HG03575 (cell line): Measurements from ENCODE around the gene AKAP13.

Experiments used
- ATAC-seq: cut with Tn5 transposase; IDR thresholded peaks from one replicate; pipeline ENCODE4 v1.9.1; 2021; ENCODE audit not compliant: unreplicated experiment, insufficient number of reproducible peaks, low FRiP score; ENCODE audit errors: extremely low read depth

AKAP13 gene

DNA sequence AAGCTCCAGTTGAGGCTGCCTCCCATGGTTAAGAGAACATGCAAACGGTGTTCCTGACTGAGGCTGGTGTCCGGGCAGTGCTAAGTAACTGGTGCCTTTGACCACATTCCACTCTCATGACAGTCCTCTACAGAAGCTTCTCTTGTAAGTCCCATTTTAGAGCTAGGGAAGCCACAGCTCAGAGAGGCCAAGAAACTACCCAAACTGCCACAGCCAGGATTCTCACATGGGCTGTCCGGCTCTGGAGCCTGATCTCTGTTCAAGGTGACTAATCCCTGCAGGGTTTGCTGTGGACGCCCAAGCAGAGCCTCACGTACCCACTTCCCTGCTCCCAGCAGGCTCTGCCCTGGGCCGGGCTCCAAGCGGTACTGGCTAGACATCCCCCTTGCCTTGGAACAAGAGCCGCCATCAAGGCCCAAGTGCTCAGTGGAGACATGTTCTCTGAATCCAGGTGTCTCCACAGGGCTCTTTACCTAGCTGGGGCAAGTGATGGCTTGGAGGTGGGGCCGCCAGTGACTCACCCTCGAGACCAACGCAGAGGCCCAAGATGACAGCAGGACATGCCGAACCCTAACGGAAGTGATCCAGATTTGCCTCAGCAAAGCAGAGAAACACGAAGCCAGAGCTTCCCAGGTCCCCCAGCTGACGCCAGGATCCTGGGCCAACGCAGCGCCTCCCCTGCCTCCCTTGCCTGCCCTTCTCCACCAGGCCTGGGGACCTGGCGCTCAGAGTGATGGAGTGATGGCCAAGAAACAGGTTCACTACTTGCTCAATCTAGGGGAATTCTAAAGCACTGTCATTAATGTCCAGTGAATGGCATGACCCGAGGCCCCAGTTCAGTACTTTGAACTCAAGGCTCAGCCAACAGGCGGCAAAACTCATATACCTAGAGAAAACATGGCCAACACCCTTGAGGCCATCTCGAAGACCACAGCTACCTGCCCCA is 390.0 kb downstream of the AKAP13 start:
- no peak for ATAC-seq

DNA sequence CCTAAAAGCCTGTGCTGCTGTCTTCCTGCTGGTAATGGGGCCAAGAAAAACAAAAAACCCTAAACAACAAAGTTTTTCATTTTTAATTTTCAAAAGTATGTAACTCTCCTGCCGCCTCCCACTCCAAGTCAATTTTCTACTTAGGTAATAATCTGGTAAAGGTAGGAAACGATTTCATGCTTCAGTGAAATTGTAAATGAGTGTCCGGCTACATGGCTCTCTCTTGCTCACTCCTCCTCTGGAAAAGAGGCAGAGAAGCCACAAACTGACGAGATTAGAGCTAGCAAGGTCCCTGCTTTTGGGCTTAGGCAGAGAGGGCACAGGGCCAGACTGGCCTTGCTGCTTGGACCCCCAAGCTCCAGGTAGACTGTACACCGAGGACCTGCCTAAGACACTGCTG is 390.9 kb downstream of the AKAP13 start:
- no peak for ATAC-seq

DNA sequence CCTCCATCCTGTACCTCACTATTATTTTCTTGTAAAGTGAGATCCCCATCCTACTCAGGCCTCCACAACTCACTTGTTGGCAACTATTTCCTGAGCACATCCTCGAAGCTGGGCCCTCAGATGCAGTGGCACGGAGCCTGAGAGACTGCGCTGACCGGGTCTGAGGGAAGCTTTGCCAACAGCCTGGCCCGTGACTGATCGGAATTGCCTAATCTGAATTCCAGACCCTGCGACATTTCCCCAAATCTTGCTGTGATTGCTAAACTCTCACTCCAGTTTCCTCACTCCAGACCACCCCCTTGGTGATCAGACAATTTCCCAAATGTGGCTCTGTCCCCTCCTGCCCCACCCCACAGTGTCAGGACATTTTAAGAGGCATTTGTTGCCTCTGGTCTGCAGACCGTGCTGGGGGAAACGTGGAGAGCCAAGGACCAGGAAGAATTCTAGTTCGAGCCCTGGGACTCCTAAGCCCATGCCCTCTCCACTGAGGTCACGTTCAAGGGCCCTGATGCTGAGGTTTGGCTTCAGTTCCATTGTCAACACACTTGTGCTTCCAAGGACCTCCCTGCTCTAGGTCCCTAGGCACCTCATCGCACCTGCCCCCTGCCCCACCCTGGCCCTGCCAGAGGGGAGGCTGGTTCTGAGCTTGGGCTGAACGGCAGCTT is 391.5 kb downstream of the AKAP13 start:
- no peak for ATAC-seq

DNA sequence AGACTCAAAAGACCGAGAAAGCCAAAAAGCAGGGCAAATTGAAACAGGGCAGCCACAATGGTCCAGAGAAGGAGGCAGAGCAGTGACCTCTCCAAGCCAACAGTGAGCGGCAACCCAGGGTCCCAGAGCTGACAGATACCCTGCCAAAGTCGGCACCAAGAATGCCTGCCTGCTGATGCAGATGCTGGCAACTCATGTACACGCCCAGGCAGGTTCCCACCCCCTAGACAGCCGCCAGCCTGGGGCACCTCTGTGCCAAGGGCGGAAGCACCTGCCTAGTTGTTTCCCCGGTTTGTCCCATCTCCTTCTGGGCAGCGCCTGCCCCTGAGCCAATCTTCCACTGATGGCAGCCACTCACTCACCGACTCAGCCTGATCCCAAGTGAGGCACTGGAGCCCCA is 392.3 kb downstream of the AKAP13 start:
- no peak for ATAC-seq

DNA sequence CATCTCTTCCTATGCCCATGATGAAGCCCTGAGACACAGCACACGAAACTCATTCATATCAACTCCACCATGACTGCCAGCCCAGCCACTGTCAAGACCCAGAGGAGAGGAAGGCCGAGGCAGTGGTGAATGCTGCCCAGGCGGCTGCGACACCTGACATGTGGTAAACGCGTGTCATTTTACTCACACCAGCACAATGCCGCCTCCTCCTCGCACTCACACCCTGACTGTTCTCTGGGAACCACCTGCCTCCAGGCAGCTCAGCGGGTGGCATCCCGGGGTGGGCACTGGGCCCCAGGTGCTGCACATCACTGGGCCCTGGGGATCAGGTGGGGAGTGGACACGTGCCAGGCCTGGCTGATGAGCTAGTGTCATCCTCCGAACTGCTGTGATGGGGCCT is 392.8 kb downstream of the AKAP13 start:
- ATAC-seq: no peak

DNA sequence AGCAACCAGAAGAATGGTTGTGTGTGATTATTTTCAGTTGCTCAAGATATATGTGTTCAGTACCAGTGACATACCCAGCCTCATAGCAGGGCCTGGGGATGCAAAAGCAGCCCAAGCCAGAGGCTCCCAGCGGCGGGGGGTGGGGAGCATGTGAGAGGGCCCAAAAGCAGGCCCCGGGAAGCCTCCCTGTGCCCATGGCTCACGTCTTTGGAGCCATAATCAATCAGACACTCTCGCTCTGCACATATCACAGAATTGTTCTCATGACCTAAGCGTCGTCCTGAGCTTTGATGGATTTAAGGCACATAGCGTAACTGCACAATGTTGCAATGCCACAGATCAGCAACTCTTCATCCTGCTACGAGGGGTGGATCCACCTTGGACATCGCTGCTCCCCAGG is 393.6 kb downstream of the AKAP13 start:
- ATAC-seq: no peak

DNA sequence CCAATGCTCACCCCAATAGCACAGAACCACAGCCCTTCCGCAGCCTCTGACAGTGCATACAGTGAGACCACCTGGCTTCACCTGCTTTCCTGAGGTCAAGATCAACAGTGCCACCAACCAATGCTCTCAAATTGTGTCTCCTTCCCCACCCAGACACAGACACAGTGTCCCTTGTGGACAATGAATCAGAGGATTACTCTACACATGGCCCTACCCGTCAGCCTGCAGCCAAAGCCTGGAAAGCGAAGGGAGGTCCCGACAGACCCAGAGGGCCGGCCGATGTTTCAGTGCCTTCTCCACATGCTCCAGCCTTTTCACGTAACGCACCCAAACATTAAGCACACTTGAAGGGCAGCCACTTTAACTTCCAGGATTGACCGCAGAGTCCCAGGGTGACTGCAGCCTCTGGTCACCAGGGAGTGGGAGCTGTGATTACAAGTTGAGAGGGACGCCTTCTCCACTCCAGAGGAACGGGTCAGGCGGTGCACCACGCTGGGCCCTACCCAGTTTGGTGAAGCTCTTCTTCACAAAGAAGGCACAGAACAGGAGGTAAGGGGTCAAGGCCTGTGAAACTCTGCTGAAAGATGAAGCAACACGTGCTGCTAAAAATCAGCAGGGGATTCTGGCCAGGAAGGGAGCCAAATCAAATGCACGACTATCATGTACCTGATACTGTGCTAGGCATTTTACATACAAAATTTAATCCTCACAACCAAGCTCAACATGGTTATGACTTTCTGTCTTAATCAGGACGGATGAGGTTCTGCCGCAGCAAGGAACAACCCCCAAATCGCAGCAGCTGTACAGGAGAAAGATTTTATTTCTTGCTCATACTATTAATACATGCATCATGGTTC is 397.1 kb downstream of the AKAP13 start:
- no peak for ATAC-seq

DNA sequence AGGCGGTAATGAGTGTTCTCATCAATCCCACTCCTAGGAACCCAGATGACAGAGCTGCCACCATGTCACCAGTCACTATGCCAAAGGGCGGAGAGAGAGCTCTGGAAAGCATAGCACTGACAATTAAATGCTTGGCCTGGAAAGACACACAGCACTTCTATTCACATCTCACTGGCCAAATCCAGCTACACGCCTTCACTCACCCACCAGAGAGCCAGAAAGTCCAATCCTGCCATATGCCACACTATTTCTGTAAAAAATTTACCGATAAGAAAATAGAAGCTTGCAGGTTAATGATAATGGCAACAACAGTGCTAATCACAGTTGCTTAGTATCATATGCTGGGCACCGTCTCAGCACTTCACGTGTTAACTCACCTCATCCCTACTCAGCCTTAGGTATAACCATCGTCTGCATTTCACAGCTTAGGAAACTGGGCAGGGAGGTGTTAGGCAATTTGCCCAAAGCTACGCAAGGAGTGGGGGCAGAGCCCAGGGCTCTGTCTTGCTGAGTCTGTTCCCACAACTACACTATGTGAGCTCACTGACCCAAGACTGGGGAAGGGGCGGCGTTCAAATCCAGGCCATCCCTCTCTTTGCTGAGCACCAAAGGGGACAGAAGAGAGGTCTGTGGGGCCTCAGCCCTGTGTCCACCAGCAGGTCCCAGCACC is 397.8 kb downstream of the AKAP13 start:
- no peak for ATAC-seq

DNA sequence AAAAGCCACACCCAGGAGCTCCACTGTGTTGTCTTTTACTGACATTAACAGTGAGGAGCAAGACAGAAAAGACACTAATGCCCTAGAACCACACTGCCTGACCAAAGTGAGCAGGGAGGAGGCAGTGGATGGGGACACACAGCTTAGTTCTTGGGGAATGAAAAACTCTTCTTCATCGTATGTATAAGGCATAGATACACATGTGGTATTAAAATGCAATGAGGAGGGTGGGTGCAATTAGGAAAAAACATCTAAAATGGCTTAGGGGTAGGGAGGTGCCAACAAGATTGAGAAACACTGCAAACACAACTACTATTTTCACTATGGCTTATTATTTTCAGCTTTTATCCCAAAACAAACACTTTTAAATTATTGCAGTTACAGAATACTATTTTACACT is 398.8 kb downstream of the AKAP13 start:
- ATAC-seq: no peak

DNA sequence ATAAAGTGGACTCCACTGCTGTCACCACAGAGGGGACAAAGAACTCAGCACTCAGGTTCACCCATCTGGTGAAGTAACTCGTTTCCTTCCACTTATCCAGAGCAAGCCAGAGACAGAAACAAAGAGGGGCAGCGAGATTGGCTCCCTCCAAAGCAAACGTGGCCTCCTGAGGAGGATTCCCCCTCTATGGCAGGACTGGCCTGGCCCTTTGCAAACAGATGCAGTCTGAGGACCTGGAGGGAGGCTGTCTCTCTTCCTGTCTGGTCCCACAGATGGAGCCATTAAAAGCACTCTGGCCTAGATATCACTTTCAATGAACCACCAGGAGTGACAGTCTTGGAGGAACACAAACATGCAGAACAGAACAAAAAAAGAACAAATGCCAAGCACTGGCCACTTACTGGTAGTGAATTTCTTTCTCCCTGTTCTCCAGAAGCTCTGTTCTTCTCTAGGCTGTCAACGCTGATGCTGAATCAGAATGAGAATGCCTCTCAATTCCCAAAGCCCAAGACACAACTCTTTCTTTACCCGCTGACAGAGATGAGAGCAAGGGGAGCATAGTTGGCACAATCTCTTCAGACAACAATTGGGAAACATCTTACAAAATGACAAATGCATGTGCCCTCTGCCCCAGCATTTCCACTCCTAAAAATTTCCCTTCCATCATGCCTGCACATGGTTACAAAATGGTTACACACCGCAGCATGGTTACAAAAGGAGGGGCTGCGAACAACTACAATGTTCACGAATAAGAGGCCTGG is 400.0 kb downstream of the AKAP13 start:
- no peak for ATAC-seq

DNA sequence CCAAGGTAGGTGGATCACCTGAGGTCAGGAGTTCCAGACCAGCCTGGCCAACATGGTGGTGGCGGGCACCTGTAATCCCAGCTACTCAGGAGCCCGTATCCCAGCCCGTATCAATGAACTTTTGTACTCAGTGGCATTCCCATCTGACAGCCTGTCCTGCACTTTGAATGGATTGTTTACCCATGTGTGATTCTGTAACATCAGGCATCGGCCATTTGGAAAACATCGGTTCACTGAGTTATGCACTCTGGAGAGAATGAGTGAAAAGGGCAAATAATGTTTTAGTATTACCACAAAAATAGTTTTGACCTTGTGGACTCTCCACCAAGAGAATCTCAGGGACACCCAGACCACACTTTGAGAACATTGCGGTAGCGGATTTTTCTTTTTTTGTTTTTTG is 400.7 kb downstream of the AKAP13 start:
- no peak for ATAC-seq

DNA sequence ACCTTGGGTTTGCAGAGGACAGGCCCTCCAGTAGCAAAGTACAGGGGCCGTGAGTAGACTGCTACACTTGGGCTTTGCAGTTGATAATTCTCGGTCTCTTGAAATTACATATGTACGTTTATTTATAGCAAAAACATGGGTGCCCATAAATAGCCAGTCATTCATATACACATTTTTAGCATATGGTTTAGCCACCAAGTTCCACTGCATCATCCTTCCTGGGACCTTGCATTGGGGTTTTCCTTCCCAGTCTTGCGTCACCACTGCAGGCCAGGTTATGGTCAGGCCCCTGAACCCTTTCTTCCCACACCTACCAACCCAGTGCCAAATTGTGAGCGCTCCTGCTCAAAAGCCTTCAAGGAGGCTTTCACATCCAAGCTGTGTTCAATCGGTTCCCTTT is 401.7 kb downstream of the AKAP13 start:
- ATAC-seq: no peak

DNA sequence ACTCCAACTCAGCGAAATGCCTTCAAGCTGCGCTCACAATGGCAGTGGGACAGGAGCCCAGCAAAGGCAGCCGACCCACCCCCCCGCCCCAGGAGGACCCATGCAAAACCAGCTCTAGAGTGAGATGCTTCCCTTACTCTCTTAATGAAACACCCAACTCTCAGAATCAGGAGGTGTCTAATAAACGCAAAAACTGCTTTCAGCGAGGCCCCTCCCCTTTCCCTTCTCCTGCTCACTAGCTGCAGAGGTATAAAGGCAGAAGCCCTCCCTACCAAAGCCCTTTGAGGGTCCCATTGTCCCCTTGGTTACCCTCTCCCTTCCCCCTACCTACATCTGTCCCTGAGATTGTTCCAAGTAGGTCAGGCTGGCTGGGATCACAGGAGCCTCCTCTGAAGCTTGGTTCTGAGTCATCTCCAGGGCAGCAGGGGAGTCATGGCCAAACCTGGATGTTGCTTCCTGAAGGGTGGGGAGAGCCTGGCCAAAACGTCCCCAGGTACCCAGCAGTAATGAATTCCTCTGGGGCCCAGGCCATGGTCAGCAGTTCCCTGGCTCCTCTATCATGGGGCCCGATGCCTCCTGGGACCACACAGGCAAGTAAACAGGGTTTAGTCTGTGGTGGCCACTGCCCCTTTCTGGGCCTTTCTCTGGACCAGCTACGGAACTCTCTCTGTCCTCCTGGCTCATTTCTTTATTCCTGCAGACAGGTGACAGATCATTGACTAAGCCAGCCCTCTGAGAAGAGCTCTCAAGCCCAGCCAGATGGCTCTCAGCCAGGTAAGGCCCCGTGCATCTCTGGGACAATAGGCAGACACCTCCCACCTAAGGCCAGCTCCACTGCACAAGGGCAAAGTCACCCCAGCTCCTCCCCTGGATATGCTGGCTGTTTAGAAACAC is 405.7 kb downstream of the AKAP13 start:
- ATAC-seq: no peak

DNA sequence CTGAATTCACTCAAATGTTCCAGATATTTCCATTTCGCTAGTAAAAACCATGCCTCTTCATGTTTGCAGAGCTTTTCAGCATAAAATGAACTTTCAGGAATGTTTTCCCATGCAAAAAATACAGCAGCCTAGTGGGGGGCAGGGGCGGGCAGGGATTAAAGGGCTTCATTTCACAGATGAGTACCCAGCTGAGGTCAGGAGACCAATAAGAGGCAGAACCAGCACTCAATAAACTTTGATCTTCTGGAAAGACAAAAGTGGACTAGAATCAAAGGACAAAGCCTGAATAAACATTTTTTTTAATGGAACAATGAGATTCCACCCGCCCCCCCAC is 406.3 kb downstream of the AKAP13 start:
- no peak for ATAC-seq

DNA sequence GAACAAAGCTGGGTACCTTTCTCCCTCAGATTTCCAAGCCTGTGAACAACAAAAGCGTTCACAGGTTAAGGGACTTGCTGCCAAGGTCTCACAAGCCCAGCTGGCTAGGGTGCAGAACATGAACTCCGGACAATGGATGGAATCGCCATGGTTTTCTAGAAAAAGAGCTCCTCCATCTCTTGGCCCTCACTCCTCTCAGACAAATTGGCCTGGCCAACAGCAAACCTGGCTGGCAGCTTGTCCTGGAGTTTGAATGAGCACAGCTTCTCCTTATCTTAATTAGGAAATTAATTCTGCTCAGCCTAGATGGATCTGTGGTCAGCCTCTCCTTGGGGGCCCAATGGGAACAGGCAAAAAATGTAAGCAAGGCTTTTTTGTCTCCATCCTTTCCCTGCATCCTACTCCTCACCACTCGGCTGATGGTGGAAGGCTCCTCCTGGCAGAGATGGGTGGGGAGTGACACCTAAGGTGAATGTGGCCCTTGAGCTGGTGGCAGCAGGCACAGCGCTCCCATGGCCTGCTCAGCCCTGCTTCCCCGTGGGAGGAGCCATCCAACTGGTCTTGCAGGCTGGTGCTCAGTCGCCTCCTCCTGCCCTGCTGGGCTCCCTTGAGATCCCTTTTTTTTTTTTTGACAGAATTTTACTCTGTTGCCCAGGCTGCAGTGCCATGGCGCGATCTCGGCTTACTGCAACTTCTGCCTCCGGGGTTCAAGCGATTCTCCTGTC is 408.5 kb downstream of the AKAP13 start:
- no peak for ATAC-seq

DNA sequence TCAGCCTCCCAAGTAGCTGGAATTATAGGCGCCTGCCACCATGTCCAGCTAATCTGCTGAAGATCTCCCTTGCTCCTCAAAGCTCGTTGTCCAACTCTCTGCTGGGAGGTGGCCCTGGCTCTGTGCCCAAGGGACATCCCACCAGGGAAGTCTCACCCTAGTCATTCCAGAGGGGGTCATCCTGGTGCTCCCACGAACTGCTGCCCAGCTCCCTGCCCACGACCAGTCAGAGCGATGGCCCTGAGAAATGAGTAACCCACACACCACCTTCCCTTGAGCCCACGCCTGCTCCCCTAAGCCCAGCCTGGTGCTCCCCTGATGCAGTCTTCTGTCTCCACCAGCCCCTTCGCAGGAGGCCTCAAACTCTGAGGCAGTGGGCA is 409.1 kb downstream of the AKAP13 start:
- no peak for ATAC-seq

DNA sequence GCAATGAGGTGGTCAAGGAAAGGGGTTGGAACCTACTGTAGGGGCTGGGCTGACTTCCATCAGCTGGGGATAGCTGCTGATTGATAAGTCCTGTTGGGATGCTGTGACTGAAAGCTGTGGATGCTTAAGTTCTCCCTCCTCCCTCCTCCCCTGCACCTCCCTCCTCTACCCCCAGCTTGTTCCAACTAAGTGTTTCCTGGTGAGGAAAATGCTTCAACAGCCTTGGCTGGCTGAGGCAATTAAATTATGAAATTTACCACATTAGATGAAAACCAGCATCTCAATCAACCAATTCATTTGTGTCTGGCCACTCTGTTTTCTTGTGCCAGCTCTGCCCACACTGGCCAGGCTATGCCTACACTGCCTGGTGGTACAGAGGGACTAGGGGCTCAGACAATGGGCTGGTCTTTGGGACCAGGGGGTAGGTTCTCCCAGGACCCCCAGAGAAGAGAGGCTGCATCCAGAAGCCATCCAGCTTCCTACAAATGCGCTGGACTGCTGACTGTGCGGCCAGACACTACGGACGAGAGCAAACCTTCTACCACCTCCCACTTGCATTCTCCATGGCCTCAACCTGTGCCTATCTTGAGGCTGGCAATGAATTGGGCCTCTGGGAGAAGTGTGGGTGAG is 411.8 kb downstream of the AKAP13 start:
- ATAC-seq: no peak
